NCI-H526 (cell line): Measurements from ENCODE around the gene CFAP54.

Source experiments
- DNase-seq, 2 experiments: peaks; one replicate each; lab custom pipeline; 2025; lab: John Stamatoyannopoulos, UW

Gene CFAP54

DNA sequence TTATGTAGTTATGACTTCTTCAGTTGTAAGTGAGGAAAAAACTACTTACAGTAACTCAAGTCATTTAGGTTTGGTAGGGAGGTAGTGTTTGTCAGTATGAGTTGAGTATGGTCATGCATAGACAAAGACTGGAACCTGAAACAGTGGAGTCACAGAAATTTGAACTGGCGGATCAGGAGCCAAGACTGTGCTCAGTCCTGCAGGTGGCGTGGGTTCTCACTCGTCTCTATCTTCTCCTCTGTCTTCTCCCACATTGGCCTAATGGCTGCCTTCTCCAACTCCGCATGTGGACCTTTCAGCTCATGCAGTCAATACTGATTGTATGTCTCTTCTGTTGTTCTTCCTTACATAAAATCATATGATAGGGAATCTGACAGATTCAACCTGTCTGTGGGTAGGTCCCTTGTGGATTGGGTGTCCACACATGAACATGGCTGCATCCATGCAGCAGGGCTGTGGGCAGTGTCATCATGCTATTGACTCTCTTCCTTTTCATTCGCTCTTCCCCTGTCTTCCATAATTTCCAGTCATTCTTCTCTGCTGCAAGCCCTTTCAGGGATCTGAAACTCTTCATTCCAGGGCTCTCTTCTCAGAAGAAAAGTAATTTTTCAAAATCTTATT lies 338.9 kb downstream of the CFAP54 start:
- DNase-seq = no peak

DNA sequence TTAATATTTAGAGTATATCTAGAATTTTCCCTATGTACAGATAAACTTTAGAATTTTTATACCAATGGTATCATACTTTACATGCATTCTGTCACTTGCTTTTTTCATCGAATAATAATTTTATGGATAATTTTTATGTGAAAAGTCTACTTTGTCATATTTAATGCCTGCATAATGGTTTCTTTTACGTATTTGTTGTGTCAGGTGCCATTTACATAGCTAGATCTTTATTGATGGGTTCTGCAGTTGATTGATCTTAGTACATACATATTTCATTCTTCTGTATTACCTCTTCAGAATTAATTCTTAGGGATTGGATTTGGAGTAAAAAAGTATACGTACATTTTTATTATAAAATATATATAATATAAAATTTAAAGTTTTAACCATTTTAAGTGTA lies 340.0 kb downstream of the CFAP54 start:
- DNase-seq = no peak

DNA sequence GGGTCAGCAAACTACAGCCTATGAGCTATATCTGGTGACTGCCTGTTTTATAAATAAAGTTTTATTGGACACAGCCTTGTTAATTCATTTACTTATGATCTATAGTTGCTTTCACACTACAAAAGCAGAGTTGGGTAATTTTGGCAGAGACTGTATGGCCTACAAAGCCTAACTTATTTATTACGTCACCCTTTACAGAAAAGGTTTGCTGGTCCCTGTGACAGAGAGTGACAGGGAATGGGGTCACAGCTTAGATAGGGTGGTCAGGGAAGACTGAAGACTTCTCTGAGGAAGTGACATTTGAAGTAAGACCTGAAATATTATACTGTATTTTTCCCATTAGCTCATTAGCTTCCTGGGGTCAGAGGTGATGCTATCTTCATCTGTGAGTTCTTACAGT lies 342.0 kb downstream of the CFAP54 start:
- no peak for DNase-seq

DNA sequence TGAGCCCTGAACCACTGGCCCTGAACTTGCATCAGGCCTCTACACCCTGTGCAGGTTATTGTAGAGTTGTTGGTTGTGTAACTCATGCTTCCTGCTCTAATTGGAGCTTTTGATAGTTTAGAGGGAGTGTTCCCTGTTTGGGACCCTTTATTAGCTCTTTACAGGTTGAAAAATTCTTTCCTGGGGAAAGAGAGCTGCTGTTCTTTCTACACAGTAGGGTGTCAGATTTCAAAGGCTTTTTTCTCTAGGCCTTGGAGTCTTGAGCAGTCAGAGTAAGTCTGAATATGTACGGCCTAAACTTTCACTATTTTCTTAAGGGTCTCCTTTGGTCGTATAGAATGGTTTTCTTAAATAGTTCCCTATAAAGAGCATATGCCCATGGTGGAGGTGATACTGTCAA lies 356.9 kb downstream of the CFAP54 start:
- no peak for DNase-seq

DNA sequence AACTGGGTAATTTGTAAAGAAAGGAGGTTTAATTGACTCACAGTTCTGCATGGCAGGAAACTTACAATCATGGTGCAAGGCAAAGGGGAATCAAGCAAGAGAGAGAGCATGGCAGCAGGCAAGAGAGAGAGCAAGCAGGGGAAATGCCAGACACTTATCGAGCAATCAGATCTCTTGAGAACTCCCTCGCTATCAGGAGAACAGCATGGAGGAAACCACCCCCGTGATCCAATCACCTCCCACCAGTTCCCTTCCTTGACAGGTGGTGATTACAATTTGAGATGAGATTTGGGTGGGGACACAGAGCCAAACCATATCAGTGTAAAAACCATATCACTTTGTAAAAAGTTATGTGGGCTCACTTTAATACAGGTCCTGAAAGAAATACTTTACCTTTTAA lies 361.3 kb downstream of the CFAP54 start:
- no peak for DNase-seq

DNA sequence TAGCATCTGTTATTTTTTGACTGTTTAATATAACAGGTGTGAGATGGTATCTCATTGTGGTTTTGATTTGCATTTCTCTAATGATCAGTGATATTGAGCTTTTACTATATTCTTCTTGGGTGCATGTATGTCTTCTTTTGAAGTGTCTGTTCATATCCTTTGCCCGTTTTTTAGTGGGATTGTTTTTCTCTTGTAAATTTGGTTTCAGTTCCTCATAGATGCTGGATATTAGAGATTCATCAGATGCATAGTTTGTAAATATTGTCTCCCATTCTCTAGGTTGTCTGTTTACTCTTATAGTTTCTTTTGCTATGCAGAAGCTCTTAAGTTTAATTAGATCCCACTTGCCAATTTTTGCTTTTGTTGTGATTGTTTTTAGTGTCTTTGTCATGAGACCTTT lies 368.8 kb downstream of the CFAP54 start:
- no peak for DNase-seq

DNA sequence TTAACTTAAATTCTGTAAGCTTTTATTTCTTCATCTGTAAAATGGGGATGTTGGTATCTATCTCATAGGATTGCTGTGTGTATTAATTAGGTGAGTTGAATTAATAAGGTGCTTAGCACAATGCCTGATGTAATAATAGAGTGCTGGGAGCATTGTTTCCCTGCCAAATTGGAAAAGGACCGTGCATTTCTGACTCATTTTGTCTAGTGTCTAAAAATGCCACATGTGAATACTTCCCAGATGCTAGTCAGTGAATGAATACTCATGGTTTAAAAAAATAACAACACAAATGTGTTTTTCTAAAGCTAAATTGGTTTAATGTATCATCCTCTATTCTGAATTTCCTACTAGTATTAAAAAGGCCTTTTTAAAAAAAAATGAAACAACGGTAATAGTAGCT lies 372.3 kb downstream of the CFAP54 start:
- no peak for DNase-seq

DNA sequence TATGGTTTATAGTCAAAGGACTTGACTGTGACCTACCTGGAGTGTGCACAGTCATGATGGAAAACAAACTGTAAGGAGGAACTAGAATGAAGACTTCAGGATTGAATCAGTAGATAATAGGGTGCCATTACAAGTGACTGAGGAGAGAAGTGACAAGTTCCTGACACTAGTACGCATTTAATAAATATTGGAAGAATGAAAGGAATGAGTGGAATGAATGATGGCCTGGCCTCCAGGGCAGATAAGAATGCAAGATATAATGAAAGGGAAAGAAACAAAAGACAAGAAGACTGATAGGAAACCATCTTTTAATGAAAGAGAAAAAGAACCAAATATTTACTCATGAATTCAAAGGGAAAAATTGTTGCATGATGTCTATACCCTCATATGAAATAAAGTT lies 372.9 kb downstream of the CFAP54 start:
- no peak for DNase-seq

DNA sequence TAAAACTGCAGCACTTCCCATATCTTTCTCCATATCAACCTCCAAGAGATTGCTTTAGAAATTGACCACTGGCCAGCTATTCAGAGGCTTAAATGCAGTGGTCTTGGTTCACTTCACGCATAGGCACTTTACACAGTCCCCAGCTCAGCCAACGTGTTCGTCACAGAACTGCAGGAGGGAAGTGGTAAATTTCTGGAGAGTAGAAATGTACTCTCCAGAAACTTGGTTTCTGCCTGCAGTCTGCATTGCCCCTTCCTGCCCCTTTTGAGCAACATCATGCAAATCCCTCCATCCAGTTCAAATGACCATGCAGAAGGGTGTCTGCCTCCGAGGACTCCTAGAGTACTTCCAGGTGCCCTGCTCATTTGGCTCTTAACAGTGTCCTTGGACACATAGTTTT lies 375.0 kb downstream of the CFAP54 start:
- no peak for DNase-seq

DNA sequence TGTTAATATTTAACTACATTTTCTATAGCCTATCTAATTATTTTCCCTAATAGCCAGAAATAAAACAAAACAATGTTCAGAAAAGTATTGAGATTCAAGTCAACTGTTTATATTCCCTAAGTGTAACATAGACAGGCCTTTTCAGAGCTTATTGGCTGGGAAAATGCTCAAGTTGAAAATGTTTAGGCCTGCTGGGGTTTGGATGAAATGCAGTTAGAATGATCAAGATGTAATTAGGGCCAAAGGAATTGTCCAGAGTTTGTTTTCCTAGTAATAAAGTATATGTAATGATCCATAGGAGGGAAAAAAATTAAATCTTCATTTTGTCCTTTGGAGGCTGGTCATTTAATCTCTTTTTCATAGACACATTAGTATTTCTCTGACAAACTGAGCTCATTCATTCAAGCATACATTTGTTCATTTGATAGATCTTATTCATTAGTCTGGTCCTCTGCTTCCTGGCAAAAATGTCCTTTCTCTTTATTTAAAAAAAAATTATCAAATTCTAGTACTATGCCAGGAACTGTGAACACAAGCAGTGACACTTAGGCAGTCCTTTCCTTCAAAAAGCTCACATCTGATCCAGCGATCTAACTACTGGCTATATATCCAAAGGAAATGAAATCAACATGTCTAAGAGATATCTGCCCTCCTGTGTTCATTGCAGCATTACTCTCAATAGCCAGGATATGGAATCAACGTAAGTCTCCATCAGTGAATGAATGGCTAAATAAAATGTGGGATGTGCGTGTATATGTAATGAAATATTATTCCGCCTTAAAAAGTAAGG lies 377.6 kb downstream of the CFAP54 start:
- DNase-seq = no peak

DNA sequence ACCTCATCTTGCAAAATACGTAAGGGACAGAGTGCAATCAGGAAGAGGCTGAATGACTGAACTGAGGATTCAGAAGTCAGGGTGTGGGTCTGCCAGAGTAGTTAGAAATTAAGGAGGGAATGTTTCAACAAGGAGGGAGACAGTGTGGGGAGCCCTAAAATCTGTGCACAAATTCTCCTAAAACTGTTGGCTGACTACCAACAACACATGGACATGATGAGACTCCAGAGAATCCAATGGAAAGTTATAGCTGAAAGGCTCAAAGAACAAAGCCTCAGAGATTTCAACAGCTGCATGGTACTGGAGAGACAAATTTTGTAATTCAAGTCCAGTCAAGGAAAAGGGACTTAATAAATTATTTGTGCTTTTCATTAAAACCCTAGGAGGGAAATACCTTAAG lies 381.6 kb downstream of the CFAP54 start:
- DNase-seq = no peak

DNA sequence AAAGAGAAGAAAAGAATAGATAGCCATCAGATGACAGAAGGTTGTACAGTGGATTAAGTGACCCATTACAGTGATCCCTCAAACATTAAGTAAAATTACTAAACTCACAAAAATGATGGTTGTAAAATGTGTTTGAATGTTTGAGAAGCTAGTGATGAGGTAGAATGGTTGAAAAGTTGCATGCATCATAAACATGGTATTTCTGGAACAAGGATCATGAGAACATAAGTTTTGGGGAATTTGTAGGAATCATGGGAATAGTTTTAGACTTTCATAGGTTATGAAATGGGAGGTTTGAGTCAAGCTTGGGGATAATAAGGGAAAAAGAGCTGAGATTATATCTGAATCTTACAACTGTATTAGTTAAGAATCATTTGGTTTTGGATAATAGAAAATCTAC lies 383.6 kb downstream of the CFAP54 start:
- no peak for DNase-seq

DNA sequence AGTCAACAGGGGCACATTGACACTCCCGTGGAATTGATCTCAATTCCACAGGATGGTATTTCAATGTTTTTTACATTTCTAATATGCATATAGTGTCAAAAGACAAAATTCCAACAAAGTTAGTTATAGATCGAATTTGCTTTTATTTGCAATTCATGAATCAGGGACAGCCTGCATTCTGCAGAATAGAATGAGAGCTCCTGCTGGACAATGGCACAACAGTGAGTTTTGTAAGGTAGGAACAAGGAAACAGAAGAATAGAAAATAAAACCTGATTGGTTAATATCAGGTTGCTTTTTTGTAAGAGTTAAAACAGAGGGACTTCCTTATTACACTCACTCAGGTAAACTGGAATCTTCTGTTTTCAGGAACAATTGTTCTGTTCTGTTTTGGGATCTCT lies 384.8 kb downstream of the CFAP54 start:
- DNase-seq = no peak

DNA sequence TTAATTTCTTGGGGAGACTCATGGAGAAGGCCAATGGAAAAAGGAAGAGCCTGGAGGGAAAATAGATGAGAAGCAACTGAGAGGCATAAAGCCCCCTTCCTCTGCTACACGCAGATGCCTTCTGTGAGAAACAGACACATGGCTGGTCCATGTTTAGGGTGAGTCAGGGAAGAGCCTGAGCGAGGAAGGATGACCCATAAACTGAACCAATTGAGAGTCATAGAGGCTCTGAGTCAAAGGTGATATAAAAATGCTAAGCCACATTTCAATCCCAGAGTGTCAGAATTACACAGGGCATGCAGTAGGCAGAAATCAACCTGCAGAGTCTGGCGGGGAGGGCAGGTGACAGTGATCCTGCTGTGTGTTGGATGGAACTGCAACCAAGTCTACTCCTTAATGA lies 387.6 kb downstream of the CFAP54 start:
- no peak for DNase-seq

DNA sequence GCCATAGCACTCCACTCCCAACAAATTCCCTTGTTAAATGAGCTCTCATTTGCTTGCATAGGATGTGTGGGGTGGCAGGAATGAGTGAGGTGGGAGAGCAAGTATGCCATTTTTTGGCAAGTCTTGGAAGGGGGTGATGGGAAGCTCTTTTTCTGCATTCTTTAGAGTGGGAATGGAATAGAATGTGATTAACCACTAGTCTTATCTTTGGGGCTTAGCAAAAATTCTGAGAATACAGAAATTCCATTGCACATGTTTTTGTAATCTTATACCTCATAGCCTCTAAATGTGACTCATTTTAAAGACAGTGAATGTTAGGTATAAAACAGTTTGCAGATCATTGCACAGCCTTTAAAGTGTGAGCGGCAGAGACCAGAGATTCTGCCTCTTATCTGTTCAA lies 389.3 kb downstream of the CFAP54 start:
- no peak for DNase-seq

DNA sequence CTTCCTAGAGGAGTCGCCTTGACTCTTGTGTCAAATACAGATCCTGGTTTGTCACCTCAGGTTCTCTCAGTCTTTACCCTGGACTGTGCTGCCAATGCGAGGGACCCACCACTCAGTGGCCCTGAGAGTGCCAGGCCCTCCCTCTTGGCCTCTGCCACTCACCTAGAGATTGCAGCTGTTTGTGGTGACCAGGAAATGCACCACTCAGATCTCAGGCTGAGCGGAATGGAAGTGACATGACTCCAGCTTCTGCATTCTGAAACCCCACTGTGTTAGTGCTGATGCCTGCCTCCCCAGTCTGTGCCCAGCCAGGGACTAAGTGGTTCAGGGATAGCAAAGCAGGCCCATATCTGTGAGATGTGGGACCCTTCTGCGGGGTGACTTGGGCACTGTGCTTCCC lies 389.9 kb downstream of the CFAP54 start:
- DNase-seq = no peak

DNA sequence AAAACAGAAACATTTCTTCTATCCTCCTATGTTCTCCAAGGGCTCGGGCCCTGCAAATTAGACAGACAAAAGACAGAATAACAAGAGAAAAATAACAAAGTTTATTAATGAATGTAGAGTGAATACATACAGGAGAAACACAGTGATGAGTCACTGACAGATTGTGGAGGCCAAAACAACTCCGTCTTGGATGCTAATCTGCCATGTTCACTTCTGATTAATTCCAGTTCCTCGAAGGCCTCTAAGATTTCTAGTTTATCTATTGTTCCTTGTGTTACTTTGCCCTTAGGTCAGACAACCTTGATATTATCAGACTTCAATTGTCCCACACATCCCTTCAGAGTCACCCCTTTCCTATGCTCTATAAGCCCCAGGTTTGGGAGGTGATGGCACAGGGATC lies 390.8 kb downstream of the CFAP54 start:
- no peak for DNase-seq

DNA sequence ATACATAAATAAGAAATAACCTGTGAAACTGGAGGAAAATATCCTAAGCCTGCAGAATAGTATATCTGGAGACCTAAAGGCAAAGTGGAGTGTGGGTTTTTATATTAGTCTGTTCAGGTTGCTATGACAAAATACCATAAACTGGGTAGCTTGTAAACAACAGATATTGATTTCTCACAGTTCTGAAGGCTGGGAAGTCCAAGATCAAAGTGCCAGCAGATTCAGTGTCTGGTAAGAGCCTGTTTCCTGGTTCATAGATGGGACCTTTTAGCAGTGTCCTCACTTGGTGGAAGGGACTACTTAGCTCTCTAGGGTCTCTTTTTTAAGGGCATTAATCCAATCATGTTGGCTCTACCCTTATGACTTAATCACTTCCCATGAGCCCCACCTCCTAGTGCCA lies 392.2 kb downstream of the CFAP54 start:
- no peak for DNase-seq

DNA sequence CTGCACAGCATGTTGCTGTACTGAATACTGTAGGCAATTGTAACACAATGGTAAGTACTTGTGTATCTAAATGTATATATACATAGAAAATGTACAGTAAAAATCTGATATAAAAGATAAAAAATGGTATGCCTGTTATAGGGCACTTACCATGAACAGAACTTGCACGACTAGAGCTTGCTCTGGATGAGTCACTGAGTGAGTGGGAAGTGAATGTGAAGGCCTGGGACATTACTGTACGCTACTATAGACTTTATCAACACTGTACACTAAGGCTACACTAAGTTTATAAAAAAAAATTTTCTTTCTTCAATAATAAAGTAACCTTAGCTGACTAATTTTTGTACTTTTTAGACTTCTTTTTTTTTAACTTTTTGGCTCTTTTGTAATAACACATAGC lies 393.5 kb downstream of the CFAP54 start:
- no peak for DNase-seq

DNA sequence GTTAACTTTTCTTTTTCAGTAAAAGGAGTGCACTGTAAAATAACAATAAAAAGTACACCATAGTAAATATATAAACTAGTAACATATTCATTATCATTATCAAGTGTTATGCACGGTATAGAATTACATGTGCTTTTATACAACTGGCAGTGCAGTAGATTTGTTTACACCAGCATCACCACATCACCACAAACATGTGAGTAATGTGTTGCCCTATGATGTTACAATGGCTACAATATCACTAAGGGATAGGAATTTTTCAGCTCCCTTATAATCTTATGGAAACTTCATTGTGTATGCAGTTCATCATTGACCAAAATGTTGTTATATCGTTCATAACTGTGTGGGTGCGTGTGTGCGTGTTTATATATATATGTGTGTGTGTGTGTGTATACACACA lies 394.2 kb downstream of the CFAP54 start:
- no peak for DNase-seq

DNA sequence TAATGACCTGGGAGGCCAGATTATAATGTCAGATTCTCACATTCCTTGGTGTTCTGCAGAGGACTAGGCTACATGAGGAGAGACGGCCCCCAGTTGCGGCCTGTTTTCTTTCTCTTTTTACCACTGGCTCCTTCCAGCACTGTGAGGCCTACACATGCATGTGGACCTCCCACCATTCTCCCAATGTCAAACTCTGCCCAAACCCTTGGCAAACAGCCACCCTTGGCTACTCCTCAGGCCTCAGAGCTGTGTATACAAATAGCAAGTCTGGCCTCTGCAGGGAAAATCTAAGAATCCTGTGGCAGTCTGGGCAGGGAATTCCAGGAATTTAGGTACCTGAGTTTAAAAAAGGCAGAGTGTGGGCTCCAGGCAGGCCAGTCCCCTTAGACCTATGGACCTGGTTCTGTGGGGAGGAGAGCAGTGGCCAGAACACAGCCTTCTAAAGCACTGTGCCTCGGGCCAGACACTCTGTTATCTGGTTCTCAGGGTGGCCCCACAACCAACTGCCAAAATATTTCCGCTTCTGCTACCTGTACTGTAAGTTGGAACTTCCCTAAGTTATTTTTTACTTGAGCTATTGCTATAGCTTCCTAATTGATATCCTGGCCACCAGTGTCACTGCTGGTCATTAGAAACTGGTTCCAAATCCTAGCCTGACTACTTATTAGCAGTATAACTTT lies 397.8 kb downstream of the CFAP54 start:
- no peak for DNase-seq

DNA sequence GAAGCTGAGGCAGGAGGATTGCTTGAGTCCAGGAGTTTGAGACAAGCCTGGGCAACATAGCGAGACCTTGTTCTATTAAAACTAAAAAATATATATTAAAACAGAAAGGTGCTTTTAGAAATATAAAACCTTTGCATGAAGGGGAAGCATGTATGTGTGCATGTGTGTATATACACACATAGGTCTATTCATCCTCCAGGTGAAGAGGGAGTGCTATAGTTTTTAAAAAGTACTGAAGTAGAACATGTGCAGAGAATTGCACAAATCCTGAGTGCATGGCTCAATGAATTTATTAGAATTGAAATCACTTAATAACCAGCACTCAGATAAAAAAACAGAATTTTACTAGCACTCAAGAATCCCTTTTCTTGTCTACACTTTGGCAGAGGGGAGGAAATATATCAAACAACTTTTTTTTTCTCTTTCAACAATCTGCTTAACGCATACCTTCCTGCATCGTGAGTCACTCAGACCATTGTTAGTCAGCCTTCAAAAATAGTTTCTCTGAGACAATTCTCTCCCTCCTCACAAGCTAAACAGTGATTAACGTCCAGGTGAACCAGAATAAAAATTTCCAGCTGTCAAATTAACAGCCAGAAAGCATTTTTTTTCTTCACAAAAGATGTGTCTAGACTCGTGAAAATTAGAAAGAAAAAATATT lies 400.0 kb downstream of the CFAP54 start:
- no peak for DNase-seq

DNA sequence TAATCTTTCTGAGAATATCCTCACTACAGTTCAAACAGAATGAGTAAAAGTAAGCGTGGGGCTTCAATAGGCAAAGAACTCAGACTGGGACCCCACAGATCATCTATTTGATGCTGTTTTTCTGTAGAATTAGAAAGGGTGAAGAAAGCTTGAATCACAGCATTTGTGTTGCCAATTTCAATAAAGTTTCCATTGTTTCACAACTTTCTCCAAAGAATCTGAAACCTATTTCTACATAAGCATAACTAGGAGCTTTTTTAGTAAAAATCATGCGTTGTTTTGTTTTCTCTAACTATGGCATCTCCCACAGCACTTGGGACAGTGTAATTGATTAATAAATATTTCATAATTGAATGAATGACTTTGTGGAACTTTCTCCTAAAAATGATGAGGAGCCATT lies 401.0 kb downstream of the CFAP54 start:
- no peak for DNase-seq
